Panc1 (cell line): Measurements from ENCODE around the gene PCDH15.

ENCODE experiments used
- CTCF ChIP-seq: fragments of 450-650 bp; IDR thresholded peaks from 2 replicates; pipeline ENCODE4 v1.5.1; 2017; ENCODE audit warnings: mild to moderate bottlenecking
- POLR2AphosphoS5 ChIP-seq: IDR thresholded peaks from 2 replicates; pipeline ENCODE4 v1.6.1; 2012; ENCODE audit warnings: mild to moderate bottlenecking, low read depth, low read length, moderate library complexity

GRCh38 chr10:53957401-53957800 is 843.6 kb downstream of the PCDH15 start:
- TF ChIP-seq CTCF (no peak), POLR2AphosphoS5 (no peak)
